ENCODE measurements around the gene ATP9A.

- TF ChIP-seq CTCF (tag by site-specific recombination; IDR thresholded peaks at IDR 0.05) = no peak
- no peak for TF ChIP-seq HOXD13 (CRISPR knock-in tag; IDR thresholded peaks at IDR 0.05; ENCODE audit: borderline replicate concordance)
- TF ChIP-seq ZBTB20 (tag by site-specific recombination; IDR thresholded peaks at IDR 0.05) = no peak
Measured at GRCh38 chr20:51653226-51653625, 115.0 kb downstream of the ATP9A start.

Data from HEK293 (cell line).